CD4-positive, alpha-beta T cell treated with Interleukin-6 for 4 hours (primary cell): Measurements from ENCODE around the gene ORM2.
"Not testable (repeated sequence)": the region's sequence is repeated elsewhere in the genome, so short reads cannot be mapped to it uniquely, and the experiment has no call there.

Experiments
- DNase-seq: peaks from one replicate; pipeline ENCODE4 v3.0.0-alpha.2; 2020; ENCODE audit warnings: mixed read lengths

The ORM2 gene

GRCh38 chr9:114315723-114316363, 13.8 kb upstream of the ORM2 start:
- DNase-seq = no peak

DNA sequence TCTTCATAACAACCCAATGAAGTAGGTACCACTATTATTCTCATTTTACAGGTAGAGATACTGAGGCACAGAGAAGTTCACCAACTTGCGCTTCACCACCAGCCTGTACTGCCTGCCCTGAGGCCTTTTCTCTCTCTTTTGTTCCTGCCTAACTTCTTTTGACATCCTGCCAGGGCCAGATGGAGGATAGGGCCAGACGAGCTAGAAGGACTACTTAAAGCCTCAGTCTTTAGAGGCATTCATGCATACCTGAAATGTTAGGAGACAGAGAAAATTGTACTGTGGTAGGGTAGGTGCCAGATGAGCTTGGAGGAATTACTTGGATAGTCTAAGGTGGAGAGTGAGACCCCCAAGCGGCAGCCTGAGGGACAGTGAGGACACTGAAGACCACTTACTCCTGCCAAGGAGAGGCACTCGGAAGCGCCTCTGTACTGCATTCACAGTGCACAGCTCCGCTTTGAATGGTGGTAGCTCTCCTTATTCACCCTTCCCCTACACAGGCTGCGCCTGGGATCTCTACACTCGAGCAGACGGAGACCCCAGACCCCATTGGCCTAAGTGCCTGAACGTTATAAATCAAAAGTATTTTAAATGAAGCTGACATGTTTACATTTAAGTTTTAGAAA, 13.0 kb upstream of the ORM2 start:
- DNase-seq = no peak

GRCh38 chr9:114317665-114318357, 11.9 kb upstream of the ORM2 start:
- no peak for DNase-seq

DNA sequence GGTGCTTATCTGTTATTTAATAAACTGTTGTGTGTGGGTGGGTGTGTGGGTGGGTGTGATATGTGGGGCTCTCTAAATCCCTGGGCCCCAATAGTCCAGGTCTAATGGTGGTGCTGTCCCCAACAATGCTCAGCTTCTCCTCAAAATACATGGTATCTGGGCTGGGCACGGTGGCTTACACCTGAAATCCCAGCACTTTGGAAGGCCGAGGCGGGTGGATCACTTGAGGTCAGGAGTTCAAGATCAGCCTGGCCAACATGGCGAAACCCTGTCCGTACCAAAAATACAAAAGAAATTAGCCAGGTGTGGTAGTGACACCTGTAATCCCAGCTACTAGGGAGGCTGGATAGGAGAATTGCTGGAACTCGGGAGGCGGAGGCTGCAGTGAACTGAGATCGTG, 11.3 kb upstream of the ORM2 start:
- DNase-seq = no peak

- DNase-seq = no peak
Observed at GRCh38 chr9:114319147-114319546, 10.5 kb upstream of the ORM2 start.

GRCh38 chr9:114320710-114321109, 9.0 kb upstream of the ORM2 start:
- DNase-seq = not testable (repeated sequence)

DNA sequence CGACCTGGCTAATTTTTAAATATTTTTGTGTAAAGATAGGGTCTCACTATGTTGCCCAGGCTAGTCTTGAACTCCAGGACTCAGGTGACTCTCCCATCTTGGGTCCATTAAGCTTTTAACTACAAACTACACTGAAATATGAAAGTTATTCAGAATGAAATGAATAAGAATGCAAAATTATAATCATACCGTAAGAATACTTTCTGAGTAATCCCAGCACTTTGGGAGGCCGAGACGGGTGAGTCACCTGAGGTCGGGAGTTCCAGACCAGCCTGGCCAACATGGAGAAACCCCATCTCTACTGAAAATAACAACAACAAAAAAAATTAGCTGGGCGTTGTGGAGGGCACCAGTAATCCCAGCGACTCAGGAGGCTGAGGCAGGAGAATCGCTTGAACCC, 7.9 kb upstream of the ORM2 start:
- no peak for DNase-seq

DNA sequence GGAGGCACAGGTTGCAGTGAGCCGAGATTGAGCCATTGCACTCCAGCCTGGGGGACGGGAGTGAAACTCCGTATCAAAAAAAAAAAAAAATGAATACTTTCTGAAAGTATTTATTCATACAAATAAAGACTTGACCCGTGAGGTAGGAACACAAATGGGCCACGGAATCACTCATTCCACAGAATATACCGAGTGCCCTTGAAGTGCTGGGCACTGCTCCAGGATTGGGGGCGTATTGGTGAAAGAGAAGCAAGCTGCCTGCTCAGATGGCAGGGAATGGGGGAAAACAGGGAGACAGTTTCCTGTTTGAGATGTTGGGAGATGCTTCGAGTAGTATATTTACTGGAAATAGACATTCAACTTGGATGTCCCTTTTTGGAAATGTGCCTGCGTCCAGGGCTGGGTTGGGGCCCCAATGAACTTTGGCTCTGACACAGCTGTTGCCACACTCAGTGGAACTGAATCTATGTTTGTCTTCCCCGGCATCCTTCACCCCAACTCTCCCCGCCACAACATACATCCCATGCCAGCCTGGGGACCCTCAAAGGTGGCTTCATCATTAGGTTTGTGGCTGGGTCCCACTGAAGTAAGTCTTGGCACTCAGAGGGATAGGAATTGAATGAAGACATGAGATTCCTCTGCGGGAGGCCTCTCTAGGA, 7.4 kb upstream of the ORM2 start:
- DNase-seq = not testable (repeated sequence)

DNA sequence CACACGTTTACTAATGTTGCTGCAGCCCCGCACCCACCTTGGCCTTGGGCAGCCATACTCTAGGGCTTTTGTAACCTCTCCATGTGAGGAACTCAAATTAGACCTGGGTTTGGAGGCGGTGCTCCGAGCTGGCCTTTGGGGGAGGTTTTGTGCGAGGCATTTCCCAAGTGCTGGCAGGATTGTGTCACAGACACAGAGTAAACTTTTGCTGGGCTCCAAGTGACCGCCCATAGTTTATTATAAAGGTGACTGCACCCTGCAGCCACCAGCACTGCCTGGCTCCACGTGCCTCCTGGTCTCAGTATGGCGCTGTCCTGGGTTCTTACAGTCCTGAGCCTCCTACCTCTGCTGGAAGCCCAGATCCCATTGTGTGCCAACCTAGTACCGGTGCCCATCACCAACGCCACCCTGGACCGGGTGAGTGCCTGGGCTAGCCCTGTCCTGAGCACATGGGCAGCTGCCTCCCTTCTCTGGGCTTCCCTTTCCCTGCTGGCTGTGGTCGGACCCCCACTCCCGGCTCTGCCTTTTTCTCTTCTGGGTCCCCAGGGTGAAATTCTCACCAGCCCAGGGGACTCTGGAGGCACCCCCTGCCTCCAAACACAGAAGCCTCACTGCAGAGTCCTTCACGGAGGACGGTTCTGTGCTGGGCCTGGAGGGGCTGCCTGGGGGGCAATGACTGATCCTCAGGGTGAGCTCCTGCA, 6.7 kb upstream of the ORM2 start, which contains the start of gene ORM1:
Gene ORM1, plus strand, starts transcription at position 268 of the 701 bp plus-strand sequence. Its CDS starts 36 bp downstream, at position 304.
- DNase-seq = not testable (repeated sequence)

- DNase-seq = not testable (repeated sequence)
Observed at GRCh38 chr9:114323849-114324248, 5.8 kb upstream of the ORM2 start.

DNA sequence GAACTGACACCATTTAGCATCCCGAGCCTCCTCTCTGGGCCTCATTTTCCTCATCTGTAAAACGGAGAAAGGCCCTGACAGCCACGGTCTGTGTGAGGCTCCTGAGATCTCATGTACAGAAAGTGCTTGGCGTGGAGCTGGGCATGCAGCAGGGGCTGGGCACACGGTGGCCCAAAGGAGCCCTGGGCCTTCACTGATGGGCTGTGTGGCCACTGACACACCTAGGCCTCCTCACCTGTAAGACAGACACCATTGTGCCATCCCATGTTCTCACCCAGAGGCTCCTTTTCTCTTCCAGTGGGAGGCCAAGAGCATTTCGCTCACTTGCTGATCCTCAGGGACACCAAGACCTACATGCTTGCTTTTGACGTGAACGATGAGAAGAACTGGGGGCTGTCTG, 5.2 kb upstream of the ORM2 start:
- no peak for DNase-seq

- DNase-seq = not testable (repeated sequence)
Observed at GRCh38 chr9:114324965-114325364, 4.7 kb upstream of the ORM2 start.

DNA sequence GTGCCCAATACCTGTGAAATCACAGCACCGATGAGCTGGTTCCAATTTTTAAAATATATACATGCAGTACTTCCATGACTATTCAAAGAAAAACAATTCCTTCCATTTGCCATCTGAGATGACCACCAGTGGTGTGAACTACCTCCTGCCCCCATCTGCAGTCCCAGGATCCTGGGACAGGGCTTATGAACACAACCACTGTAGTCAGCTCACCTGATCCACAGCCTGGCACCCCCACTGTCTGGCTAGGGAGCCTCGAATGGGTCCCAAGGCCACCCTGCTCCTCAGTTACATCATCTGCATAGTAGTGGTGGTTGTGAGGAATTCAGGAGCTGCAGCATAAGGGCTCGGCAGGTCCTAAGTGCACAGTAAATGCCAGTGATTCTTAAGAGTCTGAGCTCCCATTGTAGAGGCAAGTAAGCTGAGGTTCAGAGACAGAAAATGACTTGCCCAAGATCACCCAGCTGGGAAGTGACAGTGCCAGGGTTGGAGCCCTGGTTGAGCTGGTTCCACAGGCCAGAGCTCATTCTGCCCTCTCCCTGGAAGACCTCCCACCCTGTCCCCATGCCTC, 3.9 kb upstream of the ORM2 start:
- not testable (repeated sequence) for DNase-seq

- no peak for DNase-seq
Observed at GRCh38 chr9:114327749-114328148, 1.9 kb upstream of the ORM2 start.

GRCh38 chr9:114328357-114328820, 1.3 kb upstream of the ORM2 start:
- DNase-seq = not testable (repeated sequence)

- DNase-seq = not testable (repeated sequence)
Observed at GRCh38 chr9:114328937-114329624, 588 bp upstream of the ORM2 start.

DNA sequence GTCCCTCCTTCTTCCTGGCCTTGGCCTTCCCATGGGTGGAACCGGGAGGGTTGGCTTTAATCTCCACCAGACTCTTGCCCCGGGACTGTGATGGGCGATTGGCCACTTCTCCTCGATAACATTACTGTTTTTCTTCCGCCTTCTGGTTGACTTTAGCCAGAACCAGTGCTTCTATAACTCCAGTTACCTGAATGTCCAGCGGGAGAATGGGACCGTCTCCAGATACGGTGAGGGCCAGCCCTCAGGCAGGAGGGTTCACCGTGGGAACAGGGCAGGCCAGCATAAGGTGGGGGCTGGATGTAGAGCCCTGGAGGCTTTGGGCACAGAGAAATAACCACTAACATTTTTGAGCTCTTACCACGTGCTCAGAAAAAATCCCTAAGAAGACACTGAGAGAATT, 967 bp downstream of the ORM2 start:
- DNase-seq = no peak

- DNase-seq = not testable (repeated sequence)
Observed at GRCh38 chr9:114331229-114332195, 1.8 kb downstream of the ORM2 start.

DNA sequence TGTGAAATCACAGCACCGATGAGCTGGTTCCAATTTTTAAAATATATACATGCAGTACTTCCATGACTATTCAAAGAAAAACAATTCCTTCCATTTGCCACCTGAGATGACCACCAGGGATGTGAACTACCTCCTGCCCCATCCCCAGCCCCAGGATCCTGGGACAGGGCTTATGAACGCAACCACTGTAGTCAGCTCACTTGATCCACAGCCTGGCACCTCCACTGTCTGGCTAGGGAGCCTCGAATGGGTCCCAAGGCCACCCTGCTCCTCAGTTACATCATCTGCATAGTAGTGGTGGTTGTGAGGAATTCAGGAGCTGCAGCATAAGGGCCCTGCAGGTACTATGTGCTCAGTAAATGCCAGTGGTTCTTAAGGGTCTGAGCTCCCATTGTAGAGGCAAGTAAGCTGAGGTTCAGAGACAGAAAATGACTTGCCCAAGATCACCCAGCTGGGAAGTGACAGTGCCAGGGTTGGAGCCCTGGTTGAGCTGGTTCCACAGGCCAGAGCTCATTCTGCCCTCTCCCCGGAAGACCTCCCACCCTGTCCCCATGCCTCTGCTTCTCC, 2.9 kb downstream of the ORM2 start:
- DNase-seq = not testable (repeated sequence)

DNA sequence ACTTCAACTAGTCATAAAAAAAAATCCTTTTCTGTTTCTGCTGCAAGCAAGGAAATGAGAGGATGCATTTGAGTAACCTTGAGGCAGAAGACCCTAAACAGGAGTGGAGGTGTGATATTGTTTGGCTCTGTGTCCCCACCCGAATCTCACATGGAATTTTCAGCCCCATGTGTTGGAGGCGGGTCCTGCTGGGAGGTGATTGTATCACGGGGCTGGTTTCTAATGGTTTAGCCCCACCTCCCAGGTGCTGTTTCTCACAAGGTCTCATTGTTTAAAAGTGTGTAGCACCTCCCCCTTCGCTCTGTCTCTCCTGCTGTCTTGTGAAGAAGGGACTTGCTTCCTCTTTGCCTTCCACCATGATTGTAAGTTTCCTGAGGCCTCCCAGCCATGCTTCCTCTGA, 4.0 kb downstream of the ORM2 start:
- DNase-seq = not testable (repeated sequence)
